GM19025 (cell line): ENCODE measurements around the gene MCF2L.

Source experiments
- ATAC-seq: cut with Tn5 transposase; IDR thresholded peaks from one replicate; pipeline ENCODE4 v1.9.1; 2021; ENCODE audit warnings: mild to moderate bottlenecking, low read depth, moderate library complexity; ENCODE audit not compliant: unreplicated experiment

Gene MCF2L

GRCh38 chr13:113119166-113119821 is 150.3 kb downstream of the MCF2L start:
- ATAC-seq = no peak

- ATAC-seq = no peak
These were observed 150.8 kb downstream of the MCF2L start for GRCh38 chr13:113119822-113120189.

GRCh38 chr13:113120300-113121182 is 151.5 kb downstream of the MCF2L start:
- ATAC-seq = no peak

GRCh38 chr13:113121183-113121927 is 152.3 kb downstream of the MCF2L start:
- no peak for ATAC-seq

- no peak for ATAC-seq
These were observed 153.0 kb downstream of the MCF2L start for GRCh38 chr13:113121928-113122471.

DNA sequence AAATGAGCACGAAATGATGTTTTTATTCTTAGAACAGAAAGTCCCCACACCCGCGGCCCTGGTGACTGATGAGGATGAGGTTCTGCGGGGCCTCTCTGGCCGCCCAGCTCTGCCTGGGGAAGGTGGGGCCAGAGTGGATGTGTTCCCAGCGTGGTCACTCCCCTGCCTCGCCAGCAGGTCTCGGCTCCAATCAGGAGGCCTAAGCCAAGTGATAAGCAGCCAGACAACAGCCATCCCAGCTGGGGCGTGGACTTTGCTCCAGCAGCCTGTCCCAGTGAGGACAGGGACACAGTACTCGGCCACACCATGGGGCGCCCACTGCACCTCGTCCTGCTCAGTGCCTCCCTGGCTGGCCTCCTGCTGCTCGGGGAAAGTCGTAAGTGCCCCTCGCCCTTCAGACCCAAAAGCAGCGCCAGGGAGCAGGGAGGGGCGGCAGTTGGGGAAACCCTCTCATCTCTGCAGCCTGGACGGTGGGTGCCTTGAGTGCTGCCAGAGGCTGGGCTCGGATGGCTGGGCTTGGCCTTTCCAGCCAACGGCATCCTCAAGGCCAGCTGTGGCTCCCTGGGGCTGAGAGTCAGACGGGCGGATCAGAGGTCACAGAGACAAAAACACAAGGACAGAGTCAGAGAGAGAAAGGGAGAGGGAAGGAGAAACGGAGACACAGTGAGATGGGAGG is 153.7 kb downstream of the MCF2L start, which contains the start of gene F10:
F10 (plus strand) TSS at position 250 of the 676 bp plus-strand sequence; CDS start at position 307, 57 bp downstream.
- no peak for ATAC-seq

DNA sequence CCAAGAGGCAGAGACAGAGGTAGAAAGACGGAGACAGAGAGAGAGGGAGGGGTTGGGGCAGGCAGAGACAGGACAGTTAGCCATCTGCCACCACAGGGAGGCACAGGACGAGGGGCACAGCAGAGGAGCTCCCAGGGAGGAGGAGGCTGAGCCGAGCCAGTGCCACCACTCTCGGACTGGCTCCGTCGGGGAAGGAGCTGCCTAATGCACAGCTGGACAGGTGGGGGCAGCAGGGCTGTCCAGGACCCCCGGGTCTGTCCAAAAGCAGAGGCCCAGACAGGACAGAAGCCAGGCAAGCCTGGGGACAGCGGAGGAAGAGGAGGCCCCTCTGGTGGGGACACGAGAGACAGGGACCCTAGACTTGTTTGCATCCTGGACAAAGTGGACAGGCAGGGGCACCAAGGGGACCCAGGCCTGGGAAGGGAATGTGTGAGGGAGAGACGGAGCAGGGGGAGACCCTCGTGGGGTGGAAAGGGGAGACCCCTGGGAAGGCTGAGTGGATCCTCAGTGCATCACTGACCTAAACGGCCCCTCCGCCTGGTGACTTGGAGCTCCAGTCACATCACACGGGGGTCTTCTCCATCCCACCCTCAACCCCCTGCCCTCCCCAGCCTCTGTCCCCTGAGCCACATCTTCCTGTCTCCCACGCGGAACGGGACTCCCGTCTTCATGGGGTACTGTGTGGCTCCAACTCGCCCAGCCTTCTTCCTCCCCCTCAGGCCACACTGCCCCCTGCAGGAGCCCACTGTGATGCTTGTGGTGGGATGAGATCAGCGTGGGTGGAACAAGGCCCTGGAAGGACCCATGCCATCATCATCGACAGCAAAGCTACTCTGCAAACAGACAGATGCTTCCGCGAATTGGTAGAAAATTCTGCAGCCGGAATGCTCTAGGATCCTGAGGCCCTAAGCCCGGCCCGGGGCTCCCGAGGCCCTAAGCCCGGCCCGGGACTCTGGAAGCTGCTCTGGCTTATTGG is 154.5 kb downstream of the MCF2L start:
- no peak for ATAC-seq

GRCh38 chr13:113124211-113124970 is 155.4 kb downstream of the MCF2L start:
- ATAC-seq = no peak

DNA sequence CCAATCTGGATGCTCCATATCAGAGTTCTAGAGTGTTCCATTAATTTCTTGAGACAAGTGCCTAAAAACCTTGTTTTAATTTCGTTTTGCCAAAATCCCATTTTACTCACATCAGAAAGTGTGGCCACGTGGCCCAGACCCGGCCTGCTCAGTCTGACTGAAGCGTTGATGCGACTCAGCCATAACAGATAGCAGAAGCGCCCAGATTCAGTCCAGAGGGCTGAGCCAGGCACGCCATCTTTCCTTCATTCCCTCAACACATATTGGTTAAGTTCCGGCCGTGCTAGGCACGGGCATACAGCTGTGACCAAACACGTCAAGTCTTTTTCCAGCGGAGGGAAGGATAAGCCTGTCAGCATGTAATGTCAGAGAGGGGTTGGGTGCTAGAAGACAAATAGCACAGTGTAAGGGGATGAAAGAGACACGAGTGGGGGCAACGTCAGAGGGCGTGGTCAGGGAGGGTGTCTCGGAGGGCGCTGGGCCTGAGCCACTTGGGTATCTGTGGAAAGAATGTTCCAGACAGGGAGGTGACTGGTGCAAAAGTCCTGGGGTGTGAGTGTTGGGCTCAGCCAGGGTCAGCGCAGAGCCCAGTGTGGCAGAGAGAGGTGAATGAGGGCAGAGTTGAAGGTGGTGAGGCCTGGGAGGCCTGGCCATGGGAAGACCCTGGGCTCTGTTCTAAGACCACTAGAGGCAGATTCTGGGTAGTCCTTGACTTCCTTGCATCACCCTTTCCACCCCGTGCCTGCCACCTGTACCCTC is 156.7 kb downstream of the MCF2L start:
- ATAC-seq = no peak

DNA sequence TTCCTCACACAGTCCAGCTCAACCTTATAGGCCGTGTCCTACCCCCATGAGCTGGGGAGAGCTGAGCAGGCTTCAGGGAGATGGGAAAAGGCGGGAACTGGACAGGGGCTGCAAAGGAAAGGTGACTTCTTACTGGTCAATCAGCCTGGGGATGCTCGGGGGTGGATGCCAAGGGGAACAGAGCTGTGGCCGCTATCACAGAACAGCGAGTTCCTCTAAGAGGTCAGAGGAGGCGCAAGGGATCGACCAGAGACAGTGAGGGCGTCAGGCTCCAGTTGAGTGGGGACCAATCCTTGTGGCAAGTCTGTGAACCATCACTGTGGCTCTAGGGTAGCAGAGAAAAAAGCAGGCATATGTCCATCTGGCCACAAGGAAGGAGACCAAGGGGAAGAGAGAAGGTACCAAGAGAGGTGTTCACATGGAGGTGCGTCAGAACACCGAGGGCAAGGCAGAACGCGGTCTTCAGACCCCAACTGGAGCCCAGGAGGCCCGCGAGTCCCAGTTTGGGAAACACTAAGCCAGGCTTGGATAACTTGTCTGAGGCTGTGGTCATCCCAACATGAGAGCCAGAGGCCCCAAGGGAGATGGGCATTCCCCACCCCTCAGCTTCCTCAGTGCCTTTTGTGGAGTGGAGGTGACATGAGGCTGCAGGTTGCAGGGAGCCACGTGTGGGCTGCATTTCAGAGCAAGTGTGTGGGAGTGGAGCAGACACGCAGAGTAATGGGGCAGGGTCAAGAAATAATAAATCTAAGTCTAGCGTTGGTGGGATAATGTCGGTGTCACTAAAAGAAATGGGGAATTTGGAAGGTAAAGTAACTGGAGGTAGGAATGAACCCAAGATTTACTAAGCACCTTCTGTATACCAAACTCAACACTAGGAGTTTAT is 157.5 kb downstream of the MCF2L start:
- ATAC-seq = no peak

- no peak for ATAC-seq
These were observed 160.5 kb downstream of the MCF2L start for GRCh38 chr13:113129480-113129879.

DNA sequence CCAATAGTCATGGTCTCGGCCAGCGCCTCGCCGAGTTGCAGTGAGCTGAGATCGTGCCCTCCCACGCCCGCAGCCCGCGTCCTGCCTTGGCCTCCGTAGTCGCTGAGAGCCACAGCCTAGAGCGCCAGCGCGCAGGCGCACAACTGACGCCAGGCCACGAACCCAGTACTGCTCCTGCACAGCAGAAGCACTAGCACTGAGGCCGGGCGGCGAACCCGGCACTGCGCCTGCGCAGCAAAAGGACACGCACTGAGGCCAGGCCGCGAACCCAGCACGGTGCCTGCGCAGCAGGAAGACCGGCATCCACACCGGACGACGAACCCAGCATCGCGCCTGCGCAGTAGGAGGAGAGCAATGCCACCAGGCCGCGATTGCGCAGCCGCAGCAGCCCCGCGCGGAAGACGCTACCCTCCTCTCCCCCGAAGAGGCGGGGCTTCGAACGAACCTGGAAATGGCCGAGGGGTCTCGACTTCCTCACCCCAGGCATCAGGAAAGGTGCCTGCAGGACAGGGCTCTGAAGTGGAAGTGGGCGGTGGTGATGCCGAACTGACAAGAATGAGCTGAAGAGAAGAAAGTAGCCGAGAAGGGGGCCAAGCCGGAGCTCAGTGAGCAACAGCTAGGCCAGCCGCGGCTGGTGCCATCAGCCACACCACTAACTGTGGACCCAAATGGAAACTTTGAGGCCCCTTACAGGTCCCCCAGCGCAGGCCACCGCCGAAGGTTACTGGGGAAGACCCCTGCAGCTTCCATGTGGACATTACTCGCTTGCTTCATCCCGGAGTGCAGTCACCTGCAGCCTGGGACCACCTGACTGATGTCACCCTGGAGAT is 161.1 kb downstream of the MCF2L start:
- ATAC-seq = no peak

DNA sequence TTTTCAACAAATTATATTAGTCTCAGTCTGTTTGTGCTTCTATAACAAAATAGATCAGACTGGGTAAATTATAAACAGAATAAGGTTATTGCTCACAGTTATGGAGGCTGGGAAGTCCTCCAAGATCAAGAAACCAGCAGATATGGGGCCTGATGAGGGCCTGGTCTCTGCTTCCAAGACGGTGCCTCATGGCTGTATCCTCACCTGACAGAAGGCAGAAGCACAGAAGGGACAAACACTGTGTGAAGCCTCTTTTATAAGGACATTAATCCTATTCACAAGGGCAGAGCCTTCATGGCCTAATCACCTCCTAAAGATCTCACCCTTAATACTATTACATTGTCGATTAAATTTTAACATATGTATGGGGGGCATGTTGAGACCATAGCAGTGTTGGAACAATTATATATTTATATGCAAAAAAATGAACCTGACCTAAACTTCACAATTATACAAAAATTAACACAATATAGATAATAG is 166.3 kb downstream of the MCF2L start:
- no peak for ATAC-seq

DNA sequence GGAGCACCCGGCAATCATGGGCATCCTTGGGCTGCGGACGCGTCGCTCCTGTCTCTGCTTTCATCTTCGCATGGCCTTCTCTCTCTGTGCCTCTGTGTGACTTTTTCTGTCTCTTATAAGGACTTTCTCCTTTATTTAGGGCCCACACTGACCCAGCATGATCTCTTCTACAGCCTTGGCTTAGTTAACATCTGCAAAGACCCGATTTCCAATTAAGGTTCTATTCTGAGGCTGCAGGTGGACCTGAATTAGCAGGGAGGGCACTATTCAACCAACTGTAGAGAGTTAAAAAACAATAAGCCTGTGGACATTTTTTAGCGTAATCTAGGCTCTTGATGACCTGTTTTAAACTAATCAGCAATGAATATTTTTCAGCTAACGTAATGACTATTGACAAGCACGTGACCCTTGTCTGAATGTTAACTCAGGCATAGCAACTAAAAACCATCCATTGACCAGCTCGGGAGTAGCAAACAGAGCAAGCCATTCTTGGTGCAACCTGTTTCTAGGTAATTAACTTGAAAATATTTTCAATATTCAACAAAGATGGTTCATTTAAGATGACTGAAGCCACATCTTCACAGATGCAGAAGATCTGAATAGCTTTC is 168.8 kb downstream of the MCF2L start:
- no peak for ATAC-seq

DNA sequence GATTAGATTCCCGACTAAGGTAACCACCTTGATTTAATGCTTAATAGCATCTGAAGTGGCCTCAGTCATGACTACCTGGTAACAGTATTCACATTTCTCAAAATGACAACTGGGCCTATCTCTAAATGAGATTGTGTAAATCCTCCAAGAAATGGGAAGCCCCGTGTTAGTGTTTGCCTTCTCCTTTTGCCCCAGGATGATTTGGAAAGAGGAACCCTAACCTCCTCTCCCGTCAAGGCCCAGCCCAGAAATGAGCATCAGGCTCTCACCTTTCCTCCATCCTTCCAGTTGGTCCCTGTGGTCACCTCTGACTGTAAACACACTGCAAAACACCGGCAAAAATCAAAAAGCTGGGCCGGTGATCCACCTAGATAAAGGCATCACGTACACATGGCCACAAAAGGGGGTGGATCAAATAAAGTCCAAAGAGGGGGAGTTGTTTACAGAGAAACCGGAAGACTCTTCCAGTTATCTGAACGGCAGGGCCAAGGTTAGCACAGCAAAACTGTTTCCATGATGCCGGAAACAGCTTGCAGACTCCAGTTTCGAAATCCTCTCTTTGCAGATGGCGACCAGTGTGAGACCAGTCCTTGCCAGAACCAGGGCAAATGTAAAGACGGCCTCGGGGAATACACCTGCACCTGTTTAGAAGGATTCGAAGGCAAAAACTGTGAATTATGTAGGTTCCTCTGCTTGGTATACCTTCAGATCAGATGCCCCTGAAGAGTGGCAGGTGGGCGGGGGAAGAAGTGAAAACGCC is 170.0 kb downstream of the MCF2L start:
- no peak for ATAC-seq
